Stimulated activated naive CD4-positive, alpha-beta T cell treated with Interleukin-2 at 50 U/mL for 16 hours (primary cell): Measurements from ENCODE around the gene TSC2.

ENCODE experiments used
- DNase-seq: peaks from one replicate; lab custom pipeline; 2025; lab: John Stamatoyannopoulos, UW

The TSC2 gene

GRCh38 chr16:2043667-2044451 lies 3.9 kb upstream of the TSC2 start:
- DNase-seq, result no peak

- DNase-seq, result no peak
Observed at GRCh38 chr16:2044541-2044940, 3.2 kb upstream of the TSC2 start.

DNA sequence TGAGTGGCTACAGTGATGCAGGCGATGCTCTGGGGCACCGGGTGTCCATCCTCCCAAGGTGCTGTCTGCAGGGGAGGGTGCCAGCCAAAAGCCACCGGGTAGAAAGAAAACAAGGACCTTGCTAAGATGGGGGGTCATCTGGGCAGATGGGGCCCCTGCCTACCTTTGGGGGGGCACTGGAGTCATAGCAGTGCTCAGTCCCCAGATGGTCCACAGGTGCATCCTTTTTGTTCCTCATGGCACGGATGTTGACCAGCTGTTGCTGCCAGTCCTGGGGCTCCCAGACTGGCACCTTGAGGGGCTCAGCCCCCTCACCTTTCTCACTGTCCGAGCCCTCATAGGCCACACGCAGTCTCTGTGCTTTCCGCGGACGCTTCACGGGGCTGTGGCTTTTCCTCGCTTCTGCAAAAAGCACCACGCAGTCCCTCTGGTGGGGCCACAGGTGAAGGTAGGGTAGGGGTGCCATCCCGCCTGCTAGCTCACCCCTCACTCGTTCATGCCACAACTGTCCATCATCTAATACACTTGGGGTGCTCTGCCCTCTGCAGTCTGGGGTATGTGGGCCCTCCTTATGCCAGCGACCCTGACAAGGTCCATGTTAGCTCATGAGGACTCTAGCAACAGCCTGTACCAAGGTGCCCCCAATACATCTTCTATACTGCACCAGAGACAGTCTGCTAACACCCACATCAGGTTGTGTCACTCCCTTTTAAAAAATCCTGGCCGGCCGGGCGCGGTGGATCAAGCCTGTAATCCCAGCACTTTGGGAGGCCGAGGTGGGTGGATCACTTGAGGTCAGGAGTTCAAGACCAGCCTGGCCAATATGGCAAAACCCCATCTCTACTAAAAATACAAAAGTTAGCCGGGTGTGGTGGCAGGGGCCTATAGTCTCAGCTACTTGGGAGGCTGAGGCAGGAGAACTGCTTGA lies 1.6 kb upstream of the TSC2 start:
- DNase-seq, result no peak

DNA sequence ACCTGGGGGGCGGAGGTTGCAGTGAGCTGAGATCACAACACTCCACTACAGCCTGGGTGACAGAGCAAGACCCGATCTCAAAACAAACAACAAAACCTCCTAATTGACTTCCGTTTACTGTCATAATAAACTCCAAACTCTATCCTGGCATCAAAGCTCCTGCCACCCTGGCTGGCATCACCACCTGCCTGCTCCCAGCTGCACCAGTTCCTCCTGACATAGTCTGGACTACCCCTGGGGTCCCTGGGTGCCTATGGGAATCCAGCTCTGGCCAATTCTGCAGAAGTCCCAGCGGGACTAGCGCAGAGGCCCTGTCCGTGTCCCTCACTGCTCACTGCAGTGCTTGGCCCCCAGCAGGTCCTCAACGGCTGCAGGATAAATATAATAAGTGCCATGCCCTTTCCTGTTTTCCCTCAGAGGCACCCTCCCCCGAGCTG lies 874 bp upstream of the TSC2 start:
- DNase-seq, result no peak

- DNase-seq, result no peak
Observed at GRCh38 chr16:2048116-2048543, 345 bp downstream of the TSC2 start.

- DNase-seq, result no peak
Observed at GRCh38 chr16:2053211-2053610, 5.4 kb downstream of the TSC2 start.

DNA sequence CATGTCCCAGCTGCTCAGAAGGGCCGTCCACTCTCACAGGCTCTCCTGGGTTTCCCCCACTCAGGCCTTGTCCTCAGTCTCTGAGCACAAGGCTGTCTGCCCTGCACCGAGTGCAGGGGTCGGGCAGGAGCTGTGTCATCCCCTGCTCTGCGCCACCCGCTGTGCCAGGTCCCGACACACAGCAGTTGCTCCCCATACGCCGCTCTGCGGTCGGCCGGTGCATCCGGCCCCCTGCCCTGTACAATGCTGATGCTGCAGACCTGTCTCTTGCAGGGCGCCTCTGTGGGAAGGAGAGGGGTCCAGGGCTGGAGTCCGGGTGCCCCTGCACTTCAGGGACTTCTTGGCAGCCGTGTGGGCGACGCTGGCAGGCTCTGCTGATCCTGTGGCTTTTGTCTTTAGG lies 6.1 kb downstream of the TSC2 start:
- no peak for DNase-seq

DNA sequence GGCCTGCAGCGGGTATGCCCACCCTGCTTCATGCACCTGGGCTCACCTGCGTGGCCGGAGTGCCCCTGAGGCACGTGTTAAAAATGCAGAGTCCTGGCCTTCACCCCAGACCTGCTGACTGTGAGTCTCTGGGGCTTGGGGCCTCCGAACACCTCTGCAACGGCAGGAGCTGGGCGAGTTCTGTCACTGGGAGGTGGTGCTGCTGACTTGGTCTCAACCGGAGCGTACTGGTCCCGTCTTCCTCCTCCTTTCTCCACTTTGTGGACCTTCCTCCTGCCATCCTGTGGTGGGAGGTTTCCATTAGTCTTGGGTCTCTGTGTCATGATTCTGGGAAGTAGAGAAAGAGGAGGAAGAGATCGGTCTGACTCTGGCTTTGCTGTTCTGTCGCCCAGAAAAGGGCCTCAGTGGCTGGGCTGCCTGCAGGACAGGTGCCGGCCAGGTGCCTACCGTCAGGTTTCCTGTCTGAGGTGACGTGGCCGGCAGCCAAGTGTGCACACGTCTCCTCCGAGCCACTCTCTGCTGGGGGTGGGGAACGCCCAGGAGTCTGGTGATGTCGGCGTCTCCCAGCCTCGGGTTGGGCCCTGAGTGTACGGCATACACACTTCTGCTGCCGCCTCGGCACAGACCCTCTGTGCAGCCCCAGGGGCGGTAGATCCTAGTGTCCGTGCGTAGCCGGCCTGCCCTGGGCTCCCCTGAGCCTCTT lies 6.9 kb downstream of the TSC2 start:
- no peak for DNase-seq

DNA sequence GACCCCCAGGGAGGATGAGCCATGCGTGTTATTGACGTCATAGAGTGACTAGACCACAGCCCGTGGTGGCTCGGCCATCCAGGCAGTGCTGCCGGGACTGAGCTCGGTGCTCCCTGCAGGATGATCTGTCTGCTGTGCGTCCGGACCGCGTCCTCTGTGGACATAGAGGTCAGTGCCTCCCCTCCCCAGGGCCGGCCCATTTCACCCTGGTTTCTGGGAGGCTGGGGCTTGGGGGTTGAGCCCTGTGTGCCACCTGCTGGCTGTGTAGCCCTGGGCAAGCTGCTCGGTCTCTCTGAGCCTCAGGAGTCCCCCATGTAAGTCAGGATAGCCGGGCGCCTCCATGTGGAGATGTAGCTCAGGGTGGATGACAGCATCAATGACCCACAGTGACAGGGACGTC lies 8.3 kb downstream of the TSC2 start:
- no peak for DNase-seq

DNA sequence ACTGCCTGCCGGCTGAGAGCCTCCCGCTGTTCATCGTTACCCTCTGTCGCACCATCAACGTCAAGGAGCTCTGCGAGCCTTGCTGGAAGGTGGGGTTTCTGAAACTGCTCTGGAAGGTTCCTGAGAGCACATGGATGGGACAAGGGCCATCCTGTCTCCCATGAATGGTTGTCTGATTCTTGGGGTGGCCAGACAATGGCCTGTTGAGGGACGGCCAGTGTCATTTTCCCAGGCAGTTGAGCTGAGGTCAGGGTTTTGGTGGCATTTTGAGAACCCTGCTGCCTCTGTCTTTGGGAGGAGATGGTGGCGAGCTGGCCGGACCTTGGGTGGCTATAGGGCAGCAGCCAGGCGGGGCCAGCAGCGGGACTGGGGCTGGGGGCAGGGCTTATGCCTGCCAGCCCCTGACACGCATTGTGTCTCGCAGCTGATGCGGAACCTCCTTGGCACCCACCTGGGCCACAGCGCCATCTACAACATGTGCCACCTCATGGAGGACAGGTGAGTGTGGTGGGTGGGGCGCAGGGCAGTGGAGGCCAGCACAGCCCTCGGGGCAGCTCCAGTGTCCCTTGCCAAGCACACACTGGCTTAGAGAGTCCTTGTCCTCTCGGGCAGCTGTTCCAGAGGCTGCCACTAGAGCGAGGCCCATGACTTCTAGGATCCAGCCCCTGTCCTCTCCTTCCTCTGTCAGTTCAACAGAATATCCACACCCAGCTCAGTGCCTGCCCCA lies 9.1 kb downstream of the TSC2 start:
- no peak for DNase-seq

GRCh38 chr16:2057438-2057837 lies 9.7 kb downstream of the TSC2 start:
- no peak for DNase-seq

DNA sequence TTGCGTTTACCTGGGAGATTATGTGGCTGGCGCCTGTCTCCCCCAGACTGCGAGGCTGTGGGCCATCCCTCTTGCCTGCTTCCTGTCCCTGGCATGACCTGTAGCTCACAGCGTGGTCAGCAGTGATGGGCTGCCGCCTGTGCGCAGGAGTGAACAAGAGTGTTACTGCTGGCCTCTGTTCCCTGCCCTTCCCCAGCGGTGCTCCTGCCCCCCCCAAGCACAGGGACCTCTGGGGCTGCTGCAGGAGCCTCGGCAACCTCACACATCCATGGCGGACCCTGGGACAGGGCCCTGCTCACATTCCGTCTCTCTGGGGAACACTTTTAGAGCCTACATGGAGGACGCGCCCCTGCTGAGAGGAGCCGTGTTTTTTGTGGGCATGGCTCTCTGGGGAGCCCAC lies 10.6 kb downstream of the TSC2 start:
- no peak for DNase-seq

DNA sequence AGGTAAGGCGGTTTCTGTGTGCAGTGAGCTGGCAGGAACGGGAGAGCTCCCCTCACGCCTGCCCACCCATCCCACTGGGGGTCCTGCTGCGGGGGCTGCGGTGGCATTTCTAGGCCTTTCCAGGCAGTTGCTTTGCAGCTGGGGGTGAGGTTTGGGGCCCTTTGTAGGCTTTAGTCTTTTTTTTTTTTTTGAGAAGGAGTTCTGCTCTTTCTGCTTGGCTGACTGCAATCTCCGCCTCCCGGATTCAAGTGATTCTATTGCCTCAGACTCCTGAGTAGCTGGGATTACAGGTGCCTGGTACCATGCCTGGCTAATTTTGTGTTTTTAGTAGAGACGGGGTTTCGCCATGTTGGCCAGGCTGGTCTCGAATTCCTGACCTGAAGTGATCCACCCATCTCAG lies 11.1 kb downstream of the TSC2 start:
- no peak for DNase-seq

DNA sequence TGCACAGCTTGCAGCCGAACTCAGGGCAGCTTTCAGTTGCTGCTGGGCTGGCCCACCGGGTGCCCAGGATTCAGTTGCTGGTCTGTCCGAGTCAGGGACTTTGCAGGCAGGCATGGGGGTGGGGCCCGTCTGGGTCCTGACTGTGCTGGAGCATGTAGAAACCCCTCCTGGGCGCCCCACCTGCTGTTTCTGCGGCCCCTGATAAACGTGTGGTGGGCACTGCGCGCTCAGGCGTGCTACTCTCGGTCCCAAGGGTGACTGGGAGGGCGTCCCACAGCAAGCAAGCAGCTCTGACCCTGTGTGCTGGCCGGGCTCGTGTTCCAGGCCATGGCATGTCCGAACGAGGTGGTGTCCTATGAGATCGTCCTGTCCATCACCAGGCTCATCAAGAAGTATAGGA lies 12.6 kb downstream of the TSC2 start:
- no peak for DNase-seq

DNA sequence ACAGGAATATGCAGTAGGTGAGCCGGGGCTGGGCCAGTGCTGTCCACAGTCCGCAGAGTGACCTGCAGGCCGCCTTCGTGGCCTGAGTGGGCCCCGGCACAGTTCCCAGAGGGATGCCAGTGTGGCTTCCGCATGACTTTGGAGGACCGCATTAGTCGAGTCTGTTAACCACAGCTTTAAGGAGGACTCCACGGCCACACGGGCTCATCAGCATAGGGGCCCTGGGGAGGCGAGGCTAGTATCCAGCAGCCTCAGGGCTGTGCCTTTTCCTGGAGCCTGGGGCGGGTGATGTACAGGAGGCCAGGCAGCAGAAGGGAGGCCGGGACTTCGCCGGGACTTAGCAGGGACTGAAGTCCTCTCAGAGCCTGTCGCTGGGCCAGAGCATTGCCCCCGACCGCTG lies 13.2 kb downstream of the TSC2 start:
- DNase-seq, result no peak

DNA sequence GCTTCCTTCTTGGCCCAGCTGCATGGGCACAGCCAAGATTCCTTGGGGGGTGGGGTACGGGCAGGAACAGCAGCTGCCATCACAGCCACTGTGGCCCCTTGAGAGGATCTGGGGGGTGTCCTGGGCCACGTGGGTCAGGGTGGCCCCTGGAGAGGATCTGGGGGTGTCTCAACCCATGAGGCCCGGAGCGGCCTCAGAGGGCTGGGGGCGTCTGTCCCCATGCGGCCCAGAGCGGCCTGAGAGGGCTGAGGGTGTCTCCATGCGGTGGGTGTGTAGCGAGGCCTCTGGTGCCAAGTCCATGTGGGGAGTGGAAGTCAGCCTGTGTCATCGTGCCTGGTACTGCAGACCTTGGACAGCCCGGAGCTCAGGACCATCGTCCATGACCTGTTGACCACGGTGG lies 13.7 kb downstream of the TSC2 start:
- no peak for DNase-seq

DNA sequence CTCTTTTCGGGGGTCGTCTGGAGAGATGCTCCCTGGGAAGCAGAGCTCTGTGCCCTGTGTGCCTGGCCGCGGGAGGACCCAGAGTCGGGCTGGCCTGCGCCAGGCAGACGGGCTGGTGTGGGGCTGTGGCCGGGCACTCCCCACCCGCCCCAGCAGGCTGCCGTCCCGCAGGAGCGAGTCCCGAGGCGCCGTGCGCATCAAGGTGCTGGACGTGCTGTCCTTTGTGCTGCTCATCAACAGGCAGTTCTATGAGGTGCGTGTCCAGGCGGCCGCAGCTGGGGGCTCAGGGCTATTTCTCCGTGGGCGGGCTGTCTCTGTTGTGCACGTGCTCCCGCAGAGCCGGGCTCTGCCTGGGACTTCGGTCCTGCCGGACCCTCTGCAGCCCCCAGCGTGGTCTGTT lies 15.0 kb downstream of the TSC2 start:
- DNase-seq, result no peak

DNA sequence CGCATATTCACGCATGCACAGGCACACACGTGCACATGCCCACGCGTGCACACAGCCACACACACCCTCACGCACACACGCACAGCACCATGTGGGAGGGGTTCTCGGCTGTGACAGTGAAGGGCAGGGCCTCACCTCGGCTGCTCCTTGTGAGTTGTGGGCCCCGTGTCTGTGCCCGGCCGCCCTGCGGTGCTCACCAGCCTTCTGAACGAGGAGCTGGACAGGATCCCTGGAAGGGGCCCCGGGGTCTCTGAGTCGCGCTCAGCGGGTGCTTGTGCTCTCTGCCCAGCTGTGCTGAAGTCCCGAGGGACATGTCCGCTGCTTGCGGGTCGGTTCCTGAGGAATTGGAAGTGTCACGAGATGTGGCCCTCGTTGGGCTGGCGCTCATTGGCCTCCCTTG lies 16.1 kb downstream of the TSC2 start:
- DNase-seq, result no peak

DNA sequence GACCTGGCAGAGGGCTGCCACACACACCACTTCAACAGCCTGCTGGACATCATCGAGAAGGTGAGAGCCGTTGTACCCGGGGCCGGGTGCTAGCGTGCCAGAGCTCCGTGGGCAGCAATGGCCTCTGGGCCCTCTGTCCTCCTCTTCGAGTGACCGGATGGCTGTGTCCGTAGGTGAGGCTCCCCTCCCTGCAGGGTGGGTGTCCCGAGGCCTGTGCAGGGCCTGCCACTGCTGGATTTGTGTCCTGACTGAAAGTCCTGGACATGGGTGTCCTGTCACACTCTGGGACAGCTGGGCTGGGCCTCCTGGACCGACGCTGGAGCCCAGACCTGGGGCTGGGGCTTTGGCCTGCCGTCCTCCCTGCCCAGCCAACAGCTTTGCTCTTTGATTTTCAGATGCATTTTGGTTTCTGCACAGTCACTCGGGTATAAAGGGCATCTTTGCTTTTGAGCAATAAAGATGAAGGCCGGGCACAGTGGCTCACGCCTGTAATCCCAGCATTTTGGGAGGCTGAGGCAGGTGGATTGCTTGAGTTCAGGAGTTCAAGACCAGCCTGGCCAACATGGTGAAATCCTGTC lies 16.7 kb downstream of the TSC2 start:
- DNase-seq, result no peak

DNA sequence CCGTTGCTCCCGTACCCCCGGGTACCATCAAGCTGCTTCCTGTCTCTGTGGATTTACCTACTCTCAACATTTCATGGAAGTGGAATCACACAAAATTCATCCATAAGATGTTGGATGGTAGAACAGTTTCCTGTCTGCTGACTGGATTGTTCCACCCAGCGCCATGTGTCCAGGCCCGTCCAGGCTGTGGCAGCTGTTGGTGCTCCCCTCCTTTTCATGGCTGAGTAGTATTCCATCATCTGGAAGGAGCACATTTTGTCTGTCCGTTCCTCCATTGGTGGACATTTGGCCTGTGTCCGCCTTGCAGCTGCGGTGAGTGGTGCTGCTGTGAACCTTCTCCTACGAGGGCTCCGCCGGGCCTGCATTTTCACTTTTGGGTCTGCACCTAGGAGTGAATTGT lies 18.4 kb downstream of the TSC2 start:
- no peak for DNase-seq

DNA sequence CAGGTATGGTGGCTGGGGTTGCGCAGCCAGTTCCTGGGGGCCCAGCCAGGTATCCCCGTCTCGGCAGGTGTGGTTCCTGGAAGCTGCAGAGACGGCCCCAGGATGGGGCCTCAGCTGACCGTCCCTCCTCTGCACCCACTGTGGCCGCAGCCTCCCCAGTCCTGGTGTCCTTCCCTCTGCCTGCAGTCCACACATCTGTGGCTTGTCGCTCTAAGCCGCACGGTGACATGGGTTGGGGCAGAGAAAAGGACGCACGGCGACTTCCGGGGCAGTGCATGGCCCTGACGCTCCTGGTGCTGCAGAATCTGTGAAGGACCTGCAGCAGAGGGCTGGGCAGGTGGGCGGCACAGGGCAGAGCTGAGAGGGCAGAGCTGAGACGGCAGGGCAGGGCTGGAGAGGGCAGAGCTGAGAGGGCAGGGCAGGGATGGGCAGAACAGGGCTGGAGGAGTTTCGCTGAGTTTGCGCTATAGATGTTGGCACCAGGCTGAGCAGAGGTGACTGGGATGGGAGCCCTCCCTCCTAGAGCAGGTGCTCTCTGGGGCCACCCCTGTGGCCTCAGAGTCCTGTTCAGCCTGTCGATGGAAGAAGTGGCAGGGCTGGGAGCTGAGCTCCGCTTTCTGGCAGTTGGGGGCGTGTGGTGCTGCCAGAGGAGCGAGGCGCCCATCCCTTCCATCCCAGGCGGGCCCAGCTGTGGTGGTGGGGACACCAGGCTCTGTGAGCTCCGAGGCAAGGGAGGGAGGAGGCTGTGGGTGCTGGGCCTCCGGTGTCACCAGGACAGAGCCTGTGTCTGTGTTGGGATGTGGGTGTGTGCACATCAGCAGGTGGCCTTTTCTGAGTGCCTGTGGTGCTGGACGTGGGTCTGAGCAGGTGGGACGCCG lies 23.0 kb downstream of the TSC2 start:
- no peak for DNase-seq
